HG03521 (cell line): Measurements from ENCODE around the gene KRTAP1-3.
"Not testable (repeated sequence)": the region's sequence is repeated elsewhere in the genome, so short reads cannot be mapped to it uniquely, and the experiment has no call there.

Experiments used
- ATAC-seq: cut with Tn5 transposase; IDR thresholded peaks from one replicate; pipeline ENCODE4 v1.9.1; 2021; ENCODE audit warnings: mild to moderate bottlenecking, moderate library complexity; ENCODE audit not compliant: unreplicated experiment

KRTAP1-3 gene, protein sequence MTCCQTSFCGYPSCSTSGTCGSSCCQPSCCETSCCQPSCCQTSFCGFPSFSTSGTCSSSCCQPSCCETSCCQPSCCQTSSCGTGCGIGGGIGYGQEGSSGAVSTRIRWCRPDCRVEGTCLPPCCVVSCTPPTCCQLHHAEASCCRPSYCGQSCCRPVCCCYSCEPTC

DNA sequence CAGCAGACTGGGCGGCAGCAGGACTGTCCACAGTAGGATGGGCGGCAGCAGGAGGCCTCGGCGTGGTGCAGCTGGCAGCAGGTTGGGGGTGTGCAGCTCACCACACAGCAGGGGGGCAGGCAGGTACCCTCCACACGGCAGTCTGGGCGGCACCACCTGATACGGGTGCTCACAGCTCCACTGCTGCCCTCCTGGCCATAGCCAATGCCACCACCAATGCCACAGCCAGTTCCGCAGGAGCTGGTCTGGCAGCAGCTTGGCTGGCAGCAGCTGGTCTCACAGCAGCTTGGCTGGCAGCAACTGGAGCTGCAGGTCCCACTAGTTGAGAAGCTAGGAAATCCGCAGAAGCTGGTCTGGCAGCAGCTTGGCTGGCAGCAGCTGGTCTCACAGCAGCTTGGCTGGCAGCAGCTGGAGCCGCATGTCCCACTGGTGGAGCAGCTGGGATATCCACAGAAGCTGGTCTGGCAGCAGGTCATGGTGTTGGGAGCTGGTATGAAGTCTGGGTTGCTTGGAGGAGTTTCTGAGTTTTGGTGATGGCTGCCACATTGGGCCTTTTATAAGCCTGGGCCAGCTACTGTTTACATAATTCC is at the start of gene KRTAP1-3:
Gene KRTAP1-3, minus strand, starts transcription at position 529 of the 590 bp plus-strand sequence. Its CDS starts 53 bp downstream, at position 476.
- ATAC-seq, result not testable (repeated sequence)

DNA sequence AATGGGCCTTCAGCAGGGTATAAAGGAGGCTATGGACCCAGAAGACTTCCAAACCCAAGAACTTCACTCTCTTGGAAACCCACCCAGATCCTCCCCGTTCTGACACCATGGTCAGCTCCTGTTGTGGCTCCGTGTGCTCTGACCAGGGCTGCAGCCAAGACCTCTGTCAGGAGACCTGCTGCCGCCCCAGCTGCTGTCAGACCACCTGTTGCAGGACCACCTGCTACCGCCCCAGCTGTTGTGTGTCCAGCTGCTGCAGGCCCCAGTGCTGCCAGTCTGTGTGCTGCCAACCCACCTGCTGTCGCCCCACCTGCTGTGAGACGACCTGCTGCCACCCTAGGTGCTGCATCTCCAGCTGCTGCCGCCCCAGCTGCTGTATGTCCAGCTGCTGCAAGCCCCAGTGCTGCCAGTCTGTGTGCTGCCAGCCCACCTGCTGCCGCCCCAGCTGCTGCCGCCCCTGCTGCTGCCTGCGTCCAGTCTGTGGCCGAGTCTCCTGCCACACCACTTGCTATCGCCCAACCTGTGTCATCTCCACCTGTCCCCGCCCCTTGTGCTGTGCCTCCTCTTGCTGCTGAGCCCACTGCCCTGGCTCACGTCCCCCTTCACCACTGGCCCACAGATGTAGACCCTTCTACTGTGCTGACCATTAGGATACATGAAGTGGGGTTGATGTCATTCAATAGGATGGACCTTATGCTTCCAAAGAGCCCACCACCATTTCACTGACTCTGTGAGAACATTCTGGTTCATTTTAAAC is 49.6 kb upstream of the KRTAP1-3 start, which contains the start of gene KRTAP4-7:
Gene KRTAP4-7, plus strand, starts transcription at position 51 of the 757 bp plus-strand sequence. Its CDS starts 57 bp downstream, at position 108.
- ATAC-seq, result not testable (repeated sequence)

DNA sequence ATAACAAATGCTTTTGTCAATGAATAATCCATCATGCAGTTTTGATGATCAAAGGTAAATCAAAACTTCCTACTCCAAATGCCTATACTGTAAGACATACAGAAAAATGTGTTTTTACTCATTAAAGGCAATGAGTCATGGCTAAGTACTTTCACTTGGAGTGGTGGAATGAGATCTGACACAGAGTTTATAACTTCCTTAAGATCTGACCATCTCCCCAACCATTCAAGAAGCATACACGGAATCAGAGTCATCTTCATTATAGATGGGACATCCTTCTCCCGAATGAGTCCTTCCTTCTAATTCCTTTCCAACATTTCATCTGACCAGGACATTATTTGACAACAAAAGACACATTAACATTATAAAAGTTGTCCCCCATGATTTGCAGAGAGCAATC is 48.8 kb upstream of the KRTAP1-3 start:
- not testable (repeated sequence) for ATAC-seq

DNA sequence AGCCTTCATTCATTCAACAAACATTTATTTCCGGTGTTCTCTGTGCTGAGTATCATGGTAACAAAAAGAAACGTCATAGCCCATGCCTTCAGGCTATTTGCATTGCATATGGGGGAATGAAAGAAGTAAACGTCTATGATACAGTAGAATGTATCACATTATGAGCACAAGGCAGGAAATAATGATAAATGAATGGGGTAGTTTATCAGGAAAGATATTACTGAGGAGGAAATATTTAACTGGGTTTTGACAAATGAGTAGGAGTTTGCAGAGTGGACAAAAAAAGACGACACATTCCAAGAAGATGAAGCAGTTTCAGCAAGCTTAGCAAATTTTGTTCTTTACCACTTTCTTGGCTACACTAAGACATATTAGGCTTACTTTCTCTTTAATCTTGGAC is 48.0 kb upstream of the KRTAP1-3 start:
- no peak for ATAC-seq

DNA sequence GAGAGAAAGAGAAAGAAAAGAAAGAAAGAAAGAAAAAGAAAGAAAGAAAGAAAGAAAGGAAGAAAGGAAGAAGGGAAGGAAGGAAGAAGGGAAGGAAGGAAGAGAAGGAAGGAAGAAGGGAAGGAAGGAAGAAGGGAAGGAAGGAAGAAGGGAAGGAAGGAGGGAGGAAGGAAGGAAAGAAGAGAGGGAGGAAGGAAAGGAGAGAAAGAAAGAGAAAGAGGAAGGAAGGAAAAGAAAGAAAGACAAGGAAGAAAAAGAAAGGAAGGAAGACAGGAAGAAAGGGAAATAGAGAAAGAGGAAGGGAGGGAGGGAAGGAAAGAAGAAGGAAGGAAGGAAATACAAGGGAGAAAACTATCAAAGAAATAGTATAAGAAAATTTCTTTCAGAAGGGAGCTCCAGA is 42.1 kb upstream of the KRTAP1-3 start:
- ATAC-seq, result no peak

DNA sequence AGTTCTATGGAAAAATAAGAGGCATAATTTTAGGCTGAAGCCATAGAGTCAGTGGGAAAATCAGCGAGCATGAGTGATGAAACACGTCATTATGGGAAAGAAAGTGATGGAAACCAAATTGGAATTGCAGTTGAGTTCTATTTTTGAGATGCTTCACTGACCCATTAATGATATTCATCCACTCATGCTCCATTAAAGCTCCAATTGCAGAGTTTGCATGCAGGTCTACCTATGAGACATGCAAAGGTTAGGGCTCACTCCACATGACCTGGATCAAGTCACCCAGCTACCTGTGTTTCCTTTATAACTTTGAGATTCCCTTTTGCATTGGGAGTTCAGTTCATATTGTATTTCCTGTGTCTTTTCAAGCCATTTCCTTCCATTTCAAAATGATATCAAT is 39.0 kb upstream of the KRTAP1-3 start:
- no peak for ATAC-seq

DNA sequence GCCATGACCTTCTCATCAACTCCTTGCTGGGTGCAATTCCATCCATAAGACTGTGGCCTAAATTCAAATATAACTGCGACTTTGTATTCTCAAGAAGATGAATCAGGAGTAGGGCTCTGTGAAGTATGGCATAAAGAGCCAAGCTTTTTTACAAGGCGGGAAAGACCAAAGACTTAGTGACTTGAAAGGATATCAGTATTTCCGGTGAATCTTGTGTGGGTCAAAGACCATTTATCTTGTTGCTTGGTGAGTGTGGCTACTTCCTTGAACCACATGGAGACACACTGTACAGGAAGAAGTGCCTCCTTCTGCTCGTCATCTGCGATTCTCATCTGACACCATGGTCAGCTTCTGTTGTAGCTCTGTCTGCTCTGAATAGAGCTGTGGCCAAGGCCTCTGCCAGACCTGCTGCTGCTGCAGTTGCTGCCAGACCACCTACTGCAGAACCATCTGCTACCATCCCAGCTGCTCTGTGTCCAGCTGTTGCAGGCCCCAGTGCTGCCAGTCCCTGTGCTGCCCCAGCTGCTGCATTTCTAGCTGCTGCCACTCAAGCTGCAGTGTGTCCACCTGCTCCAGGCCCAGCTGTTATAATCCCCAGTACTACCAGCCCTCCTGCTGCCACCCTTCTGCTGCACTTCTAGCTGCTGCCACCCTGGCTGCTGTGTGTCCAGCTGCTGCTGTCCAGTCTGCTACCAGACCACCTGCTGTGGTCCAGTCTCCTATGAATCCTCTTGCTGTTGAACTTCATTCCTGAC is 37.1 kb upstream of the KRTAP1-3 start:
- ATAC-seq, result no peak

DNA sequence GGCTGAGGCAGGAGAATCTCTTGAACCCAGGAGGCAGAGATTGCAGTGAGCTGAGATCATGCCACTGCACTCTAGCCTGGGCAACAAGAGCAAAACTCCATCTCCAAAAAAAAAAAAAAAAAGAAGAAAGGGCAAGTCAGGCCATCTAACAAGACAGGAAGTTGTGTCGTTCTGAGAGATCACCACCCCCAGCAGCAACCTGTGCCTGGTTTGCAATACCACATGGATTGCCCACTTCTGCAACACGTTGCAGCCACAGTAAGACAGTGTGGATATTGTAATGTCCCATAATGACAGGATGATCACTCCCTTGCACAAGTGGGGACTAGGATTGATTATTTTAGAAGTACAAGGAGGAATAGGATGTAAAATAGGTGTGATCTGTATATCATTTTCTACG is 34.4 kb upstream of the KRTAP1-3 start:
- ATAC-seq, result no peak

DNA sequence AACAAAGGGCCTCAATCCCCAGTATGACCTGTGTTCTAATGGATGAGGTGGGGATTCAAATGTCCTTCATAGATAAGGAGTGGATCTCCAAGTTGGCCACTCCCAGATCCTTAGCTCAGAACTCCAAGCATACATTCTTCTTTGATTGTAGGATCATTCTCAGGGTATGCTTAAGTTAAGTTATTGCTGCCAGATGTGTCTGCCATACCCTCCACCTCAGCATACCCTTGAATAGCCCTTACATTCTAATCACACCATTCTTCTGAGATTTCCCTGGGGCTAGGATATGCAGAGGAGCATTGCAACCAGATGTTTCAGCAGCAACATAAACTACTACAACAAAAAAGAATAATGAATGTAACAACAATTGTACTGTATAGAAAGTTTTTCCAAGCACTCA is 32.6 kb upstream of the KRTAP1-3 start:
- no peak for ATAC-seq

DNA sequence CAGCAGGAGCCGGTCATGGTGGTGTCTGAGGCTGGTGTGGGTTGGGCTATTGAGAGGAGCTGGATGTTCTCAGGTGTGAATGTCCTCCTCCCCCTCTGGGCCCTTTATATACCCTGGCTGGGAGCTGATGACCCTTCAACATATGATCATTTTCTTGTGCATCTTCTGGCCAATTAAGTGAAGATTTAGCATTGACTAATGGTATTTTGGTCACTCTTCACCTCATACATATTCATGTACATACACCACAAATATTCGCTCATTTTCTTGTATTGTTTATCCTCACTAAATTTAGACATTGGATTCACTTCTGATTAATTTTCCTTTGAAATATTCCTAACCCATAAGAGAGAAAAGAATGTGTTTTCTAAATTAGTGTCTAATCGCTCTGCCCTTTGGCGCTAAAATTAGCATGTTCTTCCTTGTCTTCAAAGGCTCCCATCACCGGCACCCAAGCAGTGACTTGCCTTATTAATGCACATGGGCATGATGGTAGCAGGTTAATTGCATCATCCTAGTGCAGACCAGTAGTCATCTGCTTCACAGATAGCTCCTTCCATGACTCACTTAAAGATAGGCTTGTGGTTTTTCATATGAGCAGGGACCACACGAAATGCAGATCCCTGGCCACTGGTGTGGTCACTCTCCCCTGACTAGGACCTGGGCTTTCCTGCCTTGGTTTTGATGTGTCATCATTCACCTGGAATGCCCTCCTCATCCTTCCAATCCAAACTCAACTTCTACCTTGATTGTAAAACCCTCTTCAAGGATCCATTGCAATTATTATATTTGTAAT is 31.4 kb upstream of the KRTAP1-3 start, which contains the start of gene KRTAP2-4:
Gene KRTAP2-4, minus strand, starts transcription at position 51 of the 796 bp plus-strand sequence. Its CDS starts 34 bp downstream, at position 17.
- ATAC-seq, result no peak

DNA sequence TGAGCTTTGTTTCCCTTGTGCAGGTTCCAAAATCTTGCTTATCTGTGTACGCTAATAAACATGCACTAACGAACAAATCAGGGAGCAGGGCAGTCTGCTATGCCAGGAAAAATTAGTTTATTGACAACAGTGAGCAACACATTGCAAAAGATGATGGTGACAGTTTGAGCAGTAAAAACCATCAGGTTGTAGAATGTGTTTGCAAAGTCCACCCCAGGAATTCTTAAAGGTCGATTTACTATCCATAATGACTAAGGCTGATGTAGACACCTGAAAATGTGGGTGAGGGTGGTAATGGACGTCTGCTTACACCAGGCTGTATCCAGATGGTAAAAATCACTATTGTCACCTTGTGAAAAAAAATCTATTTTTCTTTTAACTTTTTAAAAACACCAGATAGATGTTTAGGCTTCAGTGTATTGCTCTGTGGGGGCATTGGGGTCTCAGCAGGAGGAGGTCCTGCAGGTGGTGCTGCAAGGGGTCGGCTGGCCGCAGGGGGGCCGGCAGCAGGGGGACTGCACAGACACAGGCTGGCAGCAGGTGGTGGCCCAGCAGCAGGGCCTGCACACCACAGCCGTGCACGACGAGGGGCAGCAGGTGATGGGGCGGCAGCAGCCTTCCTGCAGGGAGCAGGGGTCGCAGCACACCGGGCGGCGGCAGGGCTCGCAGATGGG is 30.5 kb upstream of the KRTAP1-3 start:
- not testable (repeated sequence) for ATAC-seq

DNA sequence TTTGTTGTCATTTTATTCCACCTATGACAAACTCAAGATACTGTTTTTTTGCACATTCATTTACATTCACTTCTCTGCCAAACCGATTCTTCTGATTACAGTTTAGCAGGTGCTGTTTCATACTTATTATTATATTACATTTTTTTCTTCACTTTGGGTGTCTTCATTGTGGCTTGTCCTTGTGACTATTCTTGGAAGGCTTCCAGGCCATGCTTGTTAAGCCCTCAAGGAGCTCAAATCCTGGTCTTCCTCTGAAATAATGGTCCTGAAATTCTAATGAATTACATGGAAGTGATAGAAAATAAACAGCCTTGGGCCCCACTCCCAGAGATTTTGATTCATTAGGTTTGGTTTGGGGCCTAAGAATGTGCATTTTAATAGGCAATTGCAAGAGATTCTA is 29.6 kb upstream of the KRTAP1-3 start:
- ATAC-seq, result no peak

DNA sequence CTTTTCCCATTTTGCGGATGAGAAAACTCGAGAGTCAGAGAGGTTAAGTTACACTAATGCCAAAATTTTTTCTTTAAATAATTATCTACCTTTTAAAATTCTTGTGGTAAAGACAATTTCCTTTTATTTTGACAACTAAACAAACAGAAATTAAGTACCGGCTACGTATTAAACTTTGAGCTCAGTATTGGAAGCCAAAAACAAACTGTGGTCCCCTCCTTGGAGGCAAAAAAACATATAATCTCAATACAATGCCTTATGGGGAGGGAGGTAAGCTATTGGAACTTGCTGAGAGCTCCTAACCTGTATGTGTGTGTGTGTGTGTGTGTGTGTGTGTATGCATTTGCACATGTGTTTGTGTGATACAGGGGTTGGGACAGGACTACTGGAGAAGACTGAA is 28.8 kb upstream of the KRTAP1-3 start:
- ATAC-seq, result no peak

DNA sequence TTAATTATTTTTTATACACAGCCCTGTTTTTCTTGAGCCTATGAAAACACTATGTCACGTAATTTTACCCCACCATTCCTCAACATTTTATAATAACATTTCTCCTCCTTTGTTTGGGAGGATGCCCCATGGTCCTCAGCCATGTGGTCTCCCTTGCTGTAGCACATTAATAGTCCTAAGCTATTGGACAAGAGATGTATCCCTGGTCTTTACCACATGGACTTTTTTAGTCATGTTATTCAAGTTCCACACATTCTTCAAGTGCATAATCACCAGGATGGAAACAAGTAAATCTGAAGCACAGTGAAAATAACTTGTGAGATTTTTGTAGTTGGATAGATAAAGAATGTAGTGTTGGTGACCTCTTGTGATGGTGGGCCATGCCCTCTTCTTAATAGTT is 27.3 kb upstream of the KRTAP1-3 start:
- ATAC-seq, result no peak

DNA sequence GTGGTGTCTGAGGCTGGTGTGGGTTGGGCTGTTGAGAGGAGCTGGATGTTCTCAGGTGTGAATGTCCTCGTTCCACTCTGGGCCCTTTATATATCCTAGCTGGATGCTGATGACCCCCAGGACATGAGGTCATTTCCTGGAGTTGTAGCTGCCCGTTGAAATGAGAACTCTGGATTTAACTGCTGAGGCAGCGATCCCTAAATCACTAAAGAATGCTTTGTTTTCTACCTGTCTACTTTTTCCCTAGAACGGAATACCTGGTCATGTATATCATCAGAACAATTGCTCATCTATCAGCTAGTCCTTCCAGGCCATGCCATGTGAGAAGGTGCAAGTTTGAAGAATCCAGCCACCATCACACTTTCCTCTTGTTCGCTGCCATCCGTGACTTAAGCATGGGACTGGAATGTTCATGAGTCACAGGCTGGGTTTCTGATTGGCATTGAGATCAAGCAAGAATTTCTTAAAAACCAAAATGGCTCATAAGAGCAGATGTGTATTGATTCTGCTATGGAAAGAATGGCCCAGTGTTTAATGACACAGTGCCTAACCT is 25.5 kb upstream of the KRTAP1-3 start, which contains the start of gene KRTAP2-3:
Gene KRTAP2-3, minus strand, starts transcription at position 63 of the 553 bp plus-strand sequence. CDS start 64 bp downstream, outside the sequence.
- ATAC-seq, result no peak

DNA sequence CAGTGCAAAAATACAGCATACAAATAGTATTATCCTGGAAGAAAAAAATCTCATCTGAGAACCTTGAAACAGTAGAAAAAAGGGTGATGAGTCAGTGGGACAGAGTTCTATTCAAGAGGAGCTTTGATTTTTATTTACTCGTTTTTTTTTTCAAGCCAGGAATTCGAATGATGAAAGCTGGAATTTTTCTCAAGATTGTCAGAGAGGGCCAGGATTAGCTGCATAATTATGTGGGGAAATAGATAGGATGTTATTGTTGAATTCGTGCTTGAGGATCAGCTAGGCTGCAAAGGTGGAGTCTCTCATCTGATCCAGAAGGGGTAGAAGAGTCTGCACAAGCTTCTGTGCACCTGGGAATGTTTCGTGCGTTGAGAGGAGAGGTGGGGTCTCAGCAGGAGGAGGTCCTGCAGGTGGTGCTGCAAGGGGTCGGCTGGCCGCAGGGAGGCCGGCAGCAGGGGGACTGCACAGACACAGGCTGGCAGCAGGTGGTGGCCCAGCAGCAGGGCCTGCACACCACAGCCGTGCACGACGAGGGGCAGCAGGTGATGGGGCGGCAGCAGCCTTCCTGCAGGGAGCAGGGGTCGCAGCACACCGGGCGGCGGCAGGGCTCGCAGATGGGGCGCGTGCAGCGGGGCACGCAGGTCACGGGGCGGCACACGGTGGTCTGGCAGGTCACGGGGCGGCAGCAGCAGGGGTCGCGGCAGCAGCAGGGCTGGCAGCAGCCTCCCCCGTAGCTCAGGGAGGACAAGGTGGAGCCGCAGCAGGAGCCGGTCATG is 24.8 kb upstream of the KRTAP1-3 start:
- not testable (repeated sequence) for ATAC-seq

DNA sequence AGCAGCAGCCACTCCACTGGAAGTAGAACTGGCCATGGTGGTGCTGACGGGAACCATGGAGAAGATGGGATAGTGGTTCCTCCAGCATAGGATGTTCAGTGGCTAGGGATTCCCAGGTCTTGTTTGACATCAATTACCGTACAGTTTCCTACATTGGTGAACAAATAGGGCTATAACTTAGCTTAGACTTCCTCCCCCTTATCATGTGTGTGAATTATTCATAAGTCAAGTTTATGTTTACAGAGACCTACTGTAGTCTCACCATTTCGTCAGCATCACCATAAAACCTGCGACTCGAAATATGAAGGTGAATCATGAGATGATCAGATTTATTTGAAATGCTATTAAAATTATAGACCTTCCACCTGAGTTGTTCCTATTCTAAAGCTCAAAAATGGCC is 24.1 kb upstream of the KRTAP1-3 start:
- no peak for ATAC-seq

DNA sequence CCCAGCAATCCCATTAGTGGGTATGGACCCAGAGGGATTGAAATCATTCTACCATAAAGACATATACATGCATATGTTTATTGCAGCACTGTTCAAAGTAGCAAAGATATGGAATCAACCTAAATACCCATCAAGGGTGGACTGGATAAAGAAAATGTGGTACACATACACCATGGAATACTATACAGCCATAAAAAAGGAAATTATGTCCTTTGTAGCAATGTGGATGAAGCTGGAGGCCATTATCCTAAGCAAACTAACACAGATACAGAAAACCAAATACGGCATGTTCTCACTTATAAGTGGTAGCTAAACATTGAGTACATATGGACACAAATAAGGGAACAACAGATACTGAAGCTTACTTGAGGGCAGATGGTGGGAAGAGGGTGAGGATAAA is 22.9 kb upstream of the KRTAP1-3 start:
- ATAC-seq, result no peak

DNA sequence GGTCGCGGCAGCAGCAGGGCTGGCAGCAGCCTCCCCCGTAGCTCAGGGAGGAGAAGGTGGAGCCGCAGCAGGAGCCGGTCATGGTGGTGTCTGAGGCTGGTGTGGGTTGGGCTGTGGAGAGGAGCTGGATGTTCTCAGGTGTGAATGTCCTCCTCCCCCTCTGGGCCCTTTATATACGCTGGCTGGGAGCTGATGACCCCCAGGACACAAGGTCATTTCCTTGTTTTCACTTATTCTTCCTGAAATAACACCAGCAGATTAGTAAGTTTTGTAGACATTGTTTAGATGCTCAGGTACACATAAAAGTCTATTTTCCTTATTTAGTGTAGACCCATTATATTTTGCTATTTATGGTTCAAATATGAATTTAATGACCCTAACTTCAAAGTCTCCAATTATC is 20.5 kb upstream of the KRTAP1-3 start, which contains the start of gene KRTAP2-2:
Gene KRTAP2-2, minus strand, starts transcription at position 101 of the 400 bp plus-strand sequence. Its CDS starts 19 bp downstream, at position 82.
- not testable (repeated sequence) for ATAC-seq
